Astrocyte of the spinal cord (primary cell): ENCODE data around the gene MPZL3.

Experiments used
- DNase-seq: peaks from one replicate; pipeline ENCODE4 v3.0.0; 2011; ENCODE audit warnings: low read depth, low spot score
- H3K4me3 ChIP-seq: 2 replicates; pipeline ENCODE4 v1.5.1; 2011; ENCODE audit warnings: low read depth, mild to moderate bottlenecking, low read length, moderate library complexity
- CTCF ChIP-seq: IDR thresholded peaks from 2 replicates; pipeline ENCODE4 v1.5.1; 2012; ENCODE audit warnings: low read depth, mild to moderate bottlenecking, low read length, inconsistent platforms
- in situ Hi-C: cut with HindIII; loops from 2 replicates; pipeline ENCODE4 v1.10.0; 2017; ENCODE audit warnings: low sequenced_read_pairs

MPZL3 gene

GRCh38 chr11:118223992-118224391 is 28.2 kb downstream of the MPZL3 start:
- DNase-seq = no peak
- no peak for TF ChIP-seq CTCF
- no peak overlapping the region for H3K4me3 ChIP-seq
- in situ Hi-C loops = no loop called here

- in situ Hi-C loops = no loop called here
- DNase-seq = no peak
- TF ChIP-seq CTCF = no peak
- no peak overlapping the region for H3K4me3 ChIP-seq
Measured at GRCh38 chr11:118223570-118223969, 28.6 kb downstream of the MPZL3 start.

- DNase-seq = no peak
- no peak overlapping the region for H3K4me3 ChIP-seq
- TF ChIP-seq CTCF = no peak
- in situ Hi-C loops = no loop called here
Measured at GRCh38 chr11:118222437-118222836, 29.7 kb downstream of the MPZL3 start.

DNA sequence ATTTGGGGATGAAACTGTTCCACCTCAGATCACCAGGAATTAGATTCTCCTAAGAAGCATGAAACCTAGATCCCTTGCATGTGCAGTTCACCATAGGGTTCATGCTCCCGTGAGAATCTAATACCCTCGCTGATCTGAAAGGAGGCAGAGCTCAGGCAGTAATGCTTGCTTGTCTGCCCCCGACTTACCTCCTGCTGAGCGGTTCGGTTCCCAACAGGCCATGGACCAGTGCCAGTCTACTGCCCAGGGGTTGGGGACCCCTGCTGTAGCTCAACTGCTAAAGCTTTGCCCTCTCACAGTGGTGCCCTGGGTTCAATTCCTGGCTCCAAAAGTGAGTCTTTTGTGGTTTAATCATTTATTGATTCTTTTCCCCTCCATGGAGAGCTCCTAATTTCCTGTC is 30.7 kb downstream of the MPZL3 start:
- TF ChIP-seq CTCF = no peak
- in situ Hi-C loops = no loop called here
- H3K4me3 ChIP-seq = no peak overlapping the region
- DNase-seq = no peak

- no peak for TF ChIP-seq CTCF
- no peak for DNase-seq
- in situ Hi-C loops = no loop called here
- no peak overlapping the region for H3K4me3 ChIP-seq
Measured at GRCh38 chr11:118219732-118220131, 32.4 kb downstream of the MPZL3 start.

- TF ChIP-seq CTCF = no peak
- no peak for DNase-seq
- in situ Hi-C loops = no loop called here
Measured at GRCh38 chr11:118219244-118219643, 32.9 kb downstream of the MPZL3 start.

DNA sequence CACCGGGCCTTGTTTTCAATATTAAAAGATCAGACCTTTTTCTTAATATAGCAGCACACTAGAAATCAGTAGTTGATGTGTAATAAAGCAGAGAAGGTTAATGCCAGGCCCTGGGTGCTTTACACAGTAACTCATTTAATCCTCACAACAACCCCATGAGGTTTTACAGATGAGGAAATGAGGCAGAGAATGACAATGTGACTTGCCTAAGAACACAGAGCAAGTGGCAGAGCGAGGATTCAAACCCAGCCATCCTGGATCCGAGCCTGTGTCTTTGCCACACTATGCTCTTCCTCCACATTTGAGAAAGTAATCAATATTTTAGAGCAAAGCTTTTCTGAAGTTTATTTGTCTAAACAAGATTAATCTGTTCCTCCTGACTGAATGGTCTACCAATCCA is 34.6 kb downstream of the MPZL3 start:
- in situ Hi-C loops = no loop called here
- no peak for TF ChIP-seq CTCF
- no peak overlapping the region for H3K4me3 ChIP-seq
- DNase-seq = no peak

More at GRCh38 chr11:118219244-118219643, 32.9 kb downstream of the MPZL3 start:
- no peak overlapping the region for H3K4me3 ChIP-seq
